GM23338 (cell line): Measurements from ENCODE around the gene CCDC122. TPM values are rescaled to one million over a fixed set of nuclear protein-coding genes. Genes with fewer than 3 reads are reported as not detected.
A peak's percentile ranks its signal among the peaks of the same experiment; 100 is the strongest.

ENCODE experiments used
- ATAC-seq: fragments of 200-7000 bp; cut with Tn5 transposase; 3 replicates; pipeline ENCODE4 v1.9.1; 2020
- DNase-seq: peaks from one replicate; pipeline ENCODE4 v3.0.0-alpha.2; 2015; ENCODE audit warnings: low spot score
- H2AFZ ChIP-seq: fragments of 200-600 bp; sonication (generic); 2 replicates; pipeline ENCODE4 v1.8.0; 2016; ENCODE audit warnings: antibody characterized with exemption, mild to moderate bottlenecking, moderate library complexity
- H3F3A ChIP-seq: fragments of 200-600 bp; sonication (generic); replicated peaks from 2 replicates; pipeline ENCODE4 v1.8.0; 2017; ENCODE audit warnings: antibody characterized with exemption, mixed run types, low read depth
- H3K27ac ChIP-seq: fragments of 200-600 bp; sonication (generic); 2 replicates; pipeline ENCODE4 v1.6.1; 2016; ENCODE audit warnings: low read depth
- H3K27me3 ChIP-seq: fragments of 200-600 bp; sonication (generic); 2 replicates; pipeline ENCODE4 v1.8.0; 2016; ENCODE audit warnings: mild to moderate bottlenecking, mixed run types, moderate library complexity; ENCODE audit not compliant: insufficient read depth
- H3K36me3 ChIP-seq: fragments of 200-600 bp; sonication (generic); 2 replicates; pipeline ENCODE4 v1.8.0; 2016; ENCODE audit warnings: mild to moderate bottlenecking; ENCODE audit not compliant: insufficient read depth
- H3K4me1 ChIP-seq: fragments of 200-600 bp; sonication (generic); 2 replicates; pipeline ENCODE4 v1.8.0; 2016; ENCODE audit warnings: mild to moderate bottlenecking, moderate library complexity; ENCODE audit not compliant: insufficient read depth
- H3K4me2 ChIP-seq: fragments of 200-600 bp; sonication (generic); 2 replicates; pipeline ENCODE4 v1.7.1; 2017; ENCODE audit warnings: mixed run types
- H3K4me3 ChIP-seq: fragments of 200-600 bp; sonication (generic); 2 replicates; pipeline ENCODE4 v1.6.1; 2016; ENCODE audit warnings: mixed run types
- H3K79me2 ChIP-seq: fragments of 200-600 bp; sonication (generic); replicated peaks from 2 replicates; pipeline ENCODE4 v1.8.0; 2017; ENCODE audit warnings: mild to moderate bottlenecking; ENCODE audit not compliant: insufficient read depth
- H3K9me2 ChIP-seq: fragments of 200-600 bp; sonication (generic); 2 replicates; pipeline ENCODE4 v1.8.0; 2017; ENCODE audit not compliant: insufficient read depth
- H4K20me1 ChIP-seq: fragments of 200-600 bp; sonication (generic); replicated peaks from 2 replicates; pipeline ENCODE4 v1.8.0; 2017; ENCODE audit warnings: mild to moderate bottlenecking; ENCODE audit not compliant: insufficient read depth
- H3K27ac Mint-ChIP-seq: 2 replicates; pipeline ENCODE4 v1.8.0; 2020; ENCODE audit warnings: inconsistent platforms, mild to moderate bottlenecking, moderate library complexity, mixed read lengths
- H3K27me3 Mint-ChIP-seq: 3 replicates; pipeline ENCODE4 v1.8.0; 2022; ENCODE audit warnings: low read depth, mild to moderate bottlenecking, moderate library complexity, mixed read lengths, inconsistent platforms; ENCODE audit not compliant: insufficient read depth, poor library complexity
- H3K36me3 Mint-ChIP-seq: 3 replicates; pipeline ENCODE4 v1.8.0; 2021; ENCODE audit warnings: low read depth, mild to moderate bottlenecking, inconsistent platforms, moderate library complexity, mixed read lengths
- H3K4me1 Mint-ChIP-seq: 3 replicates; pipeline ENCODE4 v1.8.0; 2020; ENCODE audit warnings: mild to moderate bottlenecking, inconsistent platforms, mixed read lengths
- H3K4me3 Mint-ChIP-seq: 3 replicates; pipeline ENCODE4 v1.8.0; 2021; ENCODE audit warnings: moderate library complexity, mild to moderate bottlenecking, inconsistent platforms, mixed read lengths
- H3K9me3 Mint-ChIP-seq: 3 replicates; pipeline ENCODE4 v1.8.0; 2020; ENCODE audit warnings: moderate library complexity, mild to moderate bottlenecking, inconsistent platforms, mixed read lengths
- CTCF ChIP-seq, 2 experiments: fragments of 200-600 bp in 1 of 2; sonication (generic) in 1 of 2; conservative IDR thresholded peaks; 2 replicates each; pipeline versions ENCODE4 v1.5.1 to v1.6.1; 2016 to 2017; ENCODE audit warnings: antibody characterized with exemption in 2 of 2, low read depth in 2 of 2, mild to moderate bottlenecking in 2 of 2, moderate library complexity in 1 of 2
- EZH2 ChIP-seq: fragments of 200-600 bp; sonication (generic); IDR thresholded peaks from one replicate; pipeline ENCODE4 v1.8.0; 2017; ENCODE audit warnings: antibody characterized with exemption, mild to moderate bottlenecking, low read depth; ENCODE audit not compliant: unreplicated experiment
- NANOG ChIP-seq: IDR thresholded peaks from 2 replicates; pipeline ENCODE4 v1.6.1; 2016; ENCODE audit warnings: antibody characterized with exemption, borderline replicate concordance
- REST ChIP-seq: IDR thresholded peaks from one replicate; pipeline ENCODE4 v1.6.1; 2018; ENCODE audit warnings: antibody characterized with exemption; ENCODE audit not compliant: unreplicated experiment
- STAT1 ChIP-seq: IDR thresholded peaks from one replicate; pipeline ENCODE4 v1.6.1; 2016; ENCODE audit warnings: antibody characterized with exemption; ENCODE audit not compliant: unreplicated experiment
- ZNF114 ChIP-seq: fragments of 250-450 bp; sonication (Bioruptor Pico); IDR thresholded peaks from 2 replicates; pipeline ENCODE4 v1.5.0; 2020; ENCODE audit warnings: mild to moderate bottlenecking, moderate library complexity
- ZNF331 ChIP-seq: fragments of 250-450 bp; sonication (Bioruptor Pico); IDR thresholded peaks from 2 replicates; pipeline ENCODE4 v1.5.0; 2020; ENCODE audit warnings: low read depth, mild to moderate bottlenecking, moderate library complexity
- ZNF462 ChIP-seq: fragments of 250-450 bp; sonication (Bioruptor Pico); IDR thresholded peaks from 2 replicates; pipeline ENCODE4 v1.5.0; 2020; ENCODE audit warnings: mild to moderate bottlenecking, moderate library complexity
- polyA plus RNA-seq: library from polyadenylated mRNA; unstranded; fragments of >200 nt; fragmentation: Nextera tagmentation; extraction: Ambion mirVana; gene quantifications from 2 replicates; pipeline ENCODE4 v1.2.1, GENCODE V29; 2016
- total RNA-seq: library from RNA; depleted of rRNA; stranded (reverse); fragments of >200 nt; shearing (Covaris generic); gene quantifications from 2 replicates; pipeline ENCODE4 v1.2.3, GENCODE V29; 2014

CCDC122 gene
- total and polyA plus RNA-seq, 2 experiments from 2014 or later: 7.5 to 30.6 TPM

- TF ChIP-seq EZH2: no peak
- no peak for TF ChIP-seq REST
These were observed 16.4 kb upstream of the CCDC122 start (continued) for GRCh38 chr13:43895940-43896339.

- Mint-ChIP-seq H3K36me3 (no peaks in the 10 kb centered on the region), H3K27me3 (peaks cover 3% of the 10 kb centered on the region), H3K4me3 (no peak overlapping the region), H3K4me1 (peaks cover 3% of the 10 kb centered on the region; the same call in 1 of the 3 replicates), H3K27ac (no peak overlapping the region), H3K9me3 (no peaks in the 10 kb centered on the region)
- TF ChIP-seq CTCF (conservative IDR thresholded peaks at IDR 0.05; ENCODE audit: low read depth in 2 of 2): peak in 1 of 2 experiments; percentile 64; a peak in 3 of 4 replicates
- no peak for TF ChIP-seq NANOG
- TF ChIP-seq EZH2: no peak
- no peak for TF ChIP-seq ZNF331
- TF ChIP-seq STAT1: no peak
- TF ChIP-seq ZNF462 (CRISPR knock-in tag): no peak
- TF ChIP-seq ZNF114 (CRISPR knock-in tag): no peak
- Histone ChIP-seq H3K4me1 (no peaks in the 10 kb centered on the region), H3K4me2 (no peak overlapping the region), H4K20me1 (no peaks in the 10 kb centered on the region), H3K9me2 (no peaks in the 10 kb centered on the region), H3K27ac (no peak overlapping the region), H3K27me3 (no peaks in the 10 kb centered on the region), H2AFZ (no peak overlapping the region), H3K4me3 (no peak overlapping the region), H3F3A (no peaks in the 10 kb centered on the region), H3K36me3 (no peaks in the 10 kb centered on the region), H3K79me2 (no peaks in the 10 kb centered on the region)
- peak; percentile 37 for DNase-seq
- no peak for ATAC-seq
These were observed 14.9 kb upstream of the CCDC122 start for GRCh38 chr13:43894438-43894837.
